Stimulated activated effector memory CD8-positive, alpha-beta T cell treated with anti-CD3 and anti-CD28 coated beads, Interleukin-12 subunit alpha, Interleukin-12 subunit beta, amount 100 ng/mL, for 72 hours (primary cell): ENCODE data around the gene CRAMP1.

Source experiments
- ATAC-seq: fragments of 150-1000 bp; cut with Tn5 transposase; 2 replicates; pipeline ENCODE4 v1.10.0; 2021
- DNase-seq, 2 donors: peaks; one replicate each; pipeline ENCODE4 v3.0.0; 2021 to 2022; ENCODE audit warnings: low spot score in 2 of 2
- H3K27ac Mint-ChIP-seq: one replicate; pipeline ENCODE4 v1.8.0; 2022; ENCODE audit warnings: mild to moderate bottlenecking, mixed read lengths
- H3K36me3 Mint-ChIP-seq: one replicate; pipeline ENCODE4 v1.8.0; 2022; ENCODE audit warnings: mild to moderate bottlenecking, mixed read lengths
- H3K4me1 Mint-ChIP-seq: one replicate; pipeline ENCODE4 v1.8.0; 2022; ENCODE audit warnings: mixed read lengths
- H3K4me3 Mint-ChIP-seq: one replicate; pipeline ENCODE4 v1.8.0; 2022; ENCODE audit warnings: mild to moderate bottlenecking, mixed read lengths
- H3K9me3 Mint-ChIP-seq: one replicate; pipeline ENCODE4 v1.8.0; 2022; ENCODE audit warnings: mixed read lengths

The CRAMP1 gene

GRCh38 chr16:1670866-1671265, 58.7 kb downstream of the CRAMP1 start:
- Mint-ChIP-seq H3K27ac (peak overlapping the region; percentile 6), H3K4me3 (no peak overlapping the region), H3K36me3 (peaks cover 61% of the 10 kb centered on the region), H3K4me1 (no peaks in the 10 kb centered on the region), H3K9me3 (no peaks in the 10 kb centered on the region)
- no peak for ATAC-seq
- no peak for DNase-seq

GRCh38 chr16:1673424-1674151, 61.4 kb downstream of the CRAMP1 start:
- Mint-ChIP-seq H3K36me3 (peaks cover 55% of the 10 kb centered on the region), H3K9me3 (no peaks in the 10 kb centered on the region), H3K4me3 (no peak overlapping the region), H3K4me1 (peaks cover 7% of the 10 kb centered on the region), H3K27ac (no peak overlapping the region)
- ATAC-seq (no peak), DNase-seq (no peak)

- no peak for DNase-seq
- Mint-ChIP-seq H3K36me3 (peaks cover 49% of the 10 kb centered on the region), H3K27ac (no peak overlapping the region), H3K4me1 (peaks cover 14% of the 10 kb centered on the region), H3K4me3 (no peak overlapping the region), H3K9me3 (no peaks in the 10 kb centered on the region)
- no peak for ATAC-seq
Observed at GRCh38 chr16:1674306-1674705, 62.1 kb downstream of the CRAMP1 start.

- peaks cover 42% of the 10 kb centered on the region for H3K36me3 Mint-ChIP-seq
- no peak overlapping the region for H3K4me3 Mint-ChIP-seq
- DNase-seq (no peak), ATAC-seq (no peak)
- peaks cover 15% of the 10 kb centered on the region for H3K4me1 Mint-ChIP-seq
- H3K9me3 Mint-ChIP-seq = no peaks in the 10 kb centered on the region
- H3K27ac Mint-ChIP-seq = no peak overlapping the region
Observed at GRCh38 chr16:1674751-1675664, 62.8 kb downstream of the CRAMP1 start.

GRCh38 chr16:1676661-1677060, 64.5 kb downstream of the CRAMP1 start:
- H3K27ac Mint-ChIP-seq = no peak overlapping the region
- peak overlapping the region; percentile 87 for H3K4me3 Mint-ChIP-seq
- H3K4me1 Mint-ChIP-seq = peaks cover 29% of the 10 kb centered on the region
- H3K9me3 Mint-ChIP-seq = no peaks in the 10 kb centered on the region
- H3K36me3 Mint-ChIP-seq = peaks cover 28% of the 10 kb centered on the region
- no peak for DNase-seq
- no peak for ATAC-seq

- Mint-ChIP-seq H3K36me3 (peaks cover 28% of the 10 kb centered on the region), H3K9me3 (no peaks in the 10 kb centered on the region), H3K4me3 (peak overlapping the region; percentile 87), H3K4me1 (peaks cover 29% of the 10 kb centered on the region), H3K27ac (no peak overlapping the region)
- DNase-seq (no peak), ATAC-seq (no peak)
Observed at GRCh38 chr16:1677339-1677738, 65.2 kb downstream of the CRAMP1 start.

GRCh38 chr16:1677942-1678499, 65.9 kb downstream of the CRAMP1 start, which contains the start of gene JPT2:
JPT2 (plus strand) TSS chr16:1678279; CDS start chr16:1678313, 34 bp downstream.
- ATAC-seq (peak; percentile 99), DNase-seq (peak; percentile 91 to 97)
- H3K4me1 Mint-ChIP-seq = peaks cover 29% of the 10 kb centered on the region
- H3K4me3 Mint-ChIP-seq = peak within 1 kb of the TSS; percentile 87
- no peaks in the 10 kb centered on the region for H3K9me3 Mint-ChIP-seq
- peaks cover 28% of the 10 kb centered on the region for H3K36me3 Mint-ChIP-seq
- H3K27ac Mint-ChIP-seq = peak within 1 kb of the TSS; percentile 91

GRCh38 chr16:1678500-1679098, 66.4 kb downstream of the CRAMP1 start:
- Mint-ChIP-seq H3K27ac (peak overlapping the region; percentile 91), H3K9me3 (no peaks in the 10 kb centered on the region), H3K4me1 (peaks cover 29% of the 10 kb centered on the region), H3K4me3 (peak overlapping the region; percentile 87), H3K36me3 (peaks cover 28% of the 10 kb centered on the region)
- ATAC-seq (peak; percentile 31), DNase-seq (peak; percentile 27 to 71)

- peaks cover 29% of the 10 kb centered on the region for H3K4me1 Mint-ChIP-seq
- DNase-seq = no peak
- no peak for ATAC-seq
- no peaks in the 10 kb centered on the region for H3K9me3 Mint-ChIP-seq
- H3K27ac Mint-ChIP-seq = no peak overlapping the region
- H3K36me3 Mint-ChIP-seq = peaks cover 30% of the 10 kb centered on the region
- no peak overlapping the region for H3K4me3 Mint-ChIP-seq
Observed at GRCh38 chr16:1680361-1680760, 68.2 kb downstream of the CRAMP1 start.

- H3K36me3 Mint-ChIP-seq = peaks cover 35% of the 10 kb centered on the region
- no peak for ATAC-seq
- DNase-seq = no peak
- H3K27ac Mint-ChIP-seq = peak overlapping the region; percentile 32
- H3K4me3 Mint-ChIP-seq = no peak overlapping the region
- H3K9me3 Mint-ChIP-seq = no peaks in the 10 kb centered on the region
- H3K4me1 Mint-ChIP-seq = peaks cover 29% of the 10 kb centered on the region
Observed at GRCh38 chr16:1681032-1681431, 68.9 kb downstream of the CRAMP1 start.

- no peak for ATAC-seq
- no peak overlapping the region for H3K27ac Mint-ChIP-seq
- no peaks in the 10 kb centered on the region for H3K9me3 Mint-ChIP-seq
- H3K4me1 Mint-ChIP-seq = peaks cover 12% of the 10 kb centered on the region
- no peak overlapping the region for H3K4me3 Mint-ChIP-seq
- H3K36me3 Mint-ChIP-seq = peaks cover 100% of the 10 kb centered on the region
- DNase-seq = no peak
Observed at GRCh38 chr16:1687427-1688316, 75.5 kb downstream of the CRAMP1 start.

- Mint-ChIP-seq H3K36me3 (peaks cover 100% of the 10 kb centered on the region), H3K4me1 (peaks cover 12% of the 10 kb centered on the region), H3K9me3 (no peaks in the 10 kb centered on the region), H3K4me3 (no peak overlapping the region), H3K27ac (peak overlapping the region; percentile 48)
- ATAC-seq (no peak), DNase-seq (no peak)
Observed at GRCh38 chr16:1688807-1689560, 76.8 kb downstream of the CRAMP1 start.

GRCh38 chr16:1689853-1690252, 77.7 kb downstream of the CRAMP1 start:
- Mint-ChIP-seq H3K4me1 (peaks cover 12% of the 10 kb centered on the region), H3K9me3 (no peaks in the 10 kb centered on the region), H3K4me3 (no peak overlapping the region), H3K36me3 (peaks cover 100% of the 10 kb centered on the region), H3K27ac (peak overlapping the region; percentile 48)
- ATAC-seq (no peak), DNase-seq (no peak)

GRCh38 chr16:1690810-1691209, 78.7 kb downstream of the CRAMP1 start:
- H3K36me3 Mint-ChIP-seq = peaks cover 100% of the 10 kb centered on the region
- DNase-seq (no peak), ATAC-seq (no peak)
- H3K9me3 Mint-ChIP-seq = no peaks in the 10 kb centered on the region
- H3K4me3 Mint-ChIP-seq = no peak overlapping the region
- H3K27ac Mint-ChIP-seq = peak overlapping the region; percentile 68
- peaks cover 12% of the 10 kb centered on the region for H3K4me1 Mint-ChIP-seq
